Gastroesophageal sphincter (tissue), 4 donors: ENCODE data around the gene SUPT20H. TPM values are rescaled to one million over a fixed set of nuclear protein-coding genes. Genes with fewer than 3 reads are reported as not detected.

ENCODE experiments used
- ATAC-seq: fragments of 150-250 bp; one replicate; pipeline ENCODE4 v1.9.1; 2016; ENCODE audit warnings: mild to moderate bottlenecking, moderate library complexity
- H3K27ac ChIP-seq, 4 donors: fragments of 200-600 bp; sonication (generic) in 3 of 4; 1 replicate in 3 of 4; 2 replicates in 1 of 4; pipeline ENCODE4 v1.5.1; 2016 to 2019
- H3K27me3 ChIP-seq: fragments of 200-600 bp; sonication (generic); one replicate; pipeline ENCODE4 v1.5.1; 2019
- H3K36me3 ChIP-seq, 2 donors: fragments of 200-600 bp; sonication (generic); one replicate each; pipeline ENCODE4 v1.5.1; 2019; ENCODE audit warnings: control low read depth in 1 of 2
- H3K4me1 ChIP-seq, 3 donors: fragments of 200-600 bp; sonication (generic); 1 replicate in 2 of 3; 2 replicates in 1 of 3; pipeline ENCODE4 v1.5.1; 2016 to 2019; ENCODE audit warnings: control low read depth in 2 of 3
- H3K4me3 ChIP-seq, 2 donors: fragments of 200-600 bp; sonication (generic); one replicate each; pipeline ENCODE4 v1.5.1; 2019; ENCODE audit warnings: mild to moderate bottlenecking in 1 of 2, moderate library complexity in 1 of 2
- H3K9me3 ChIP-seq, 3 donors: fragments of 200-600 bp; sonication (generic); one replicate each; pipeline ENCODE4 v1.5.1; 2017 to 2019; ENCODE audit warnings: control low read depth in 2 of 3
- EP300 ChIP-seq: sonication (generic); formaldehyde crosslinking; IDR thresholded peaks from one replicate; pipeline ENCODE4 v1.6.1; 2017; ENCODE audit warnings: antibody characterized with exemption, mild to moderate bottlenecking
- POLR2A ChIP-seq, 2 donors: fragments of 450-650 bp; IDR thresholded peaks; one replicate each; pipeline ENCODE4 v1.6.1; 2017; ENCODE audit warnings: antibody characterized with exemption in 2 of 2, mild to moderate bottlenecking in 2 of 2, moderate library complexity in 1 of 2
- POLR2AphosphoS5 ChIP-seq: sonication (generic); formaldehyde crosslinking; IDR thresholded peaks from one replicate; pipeline ENCODE4 v1.6.1; 2017; ENCODE audit warnings: antibody characterized with exemption
- WGBS, 2 donors: methylation state at CpG; one replicate each; pipeline ENCODE4 v1.1.5; 2018; ENCODE audit warnings: low coverage in 1 of 2; 5-methylcytosine and 5-hydroxymethylcytosine counted together
- total RNA-seq, 4 donors: library from RNA; depleted of rRNA; stranded (reverse); fragments of >200 nt; gene quantifications; one replicate each; pipeline ENCODE4 v1.1.0, GENCODE V29; 2016
- TF ChIP-seq, protein P1 (sequence below), 4 experiments: fragments of 200-600 bp in 2 of 4; fragments of 450-650 bp in 2 of 4; sonication (generic) in 1 of 4; IDR thresholded peaks; one replicate each; pipeline ENCODE4 v1.5.1; 2017 to 2019; ENCODE audit warnings: antibody characterized with exemption in 4 of 4, mild to moderate bottlenecking in 2 of 4, moderate library complexity in 2 of 4

SUPT20H gene
- total RNA-seq, 4 donors from 2014 or later, result 23.5 to 41.6 (median 33.1) TPM

GRCh38 chr13:36979361-36980050 lies 80.0 kb downstream of the SUPT20H start:
- WGBS, 2 donors, result 49 to 76% methylated on average over 4 to 7 of the region's 7 CpGs
- H3K27ac ChIP-seq, result no peak overlapping the region
- H3K9me3 ChIP-seq, result peaks cover 0 to 7% (median 0%) of the 10 kb centered on the region in 3 donors
- H3K4me3 ChIP-seq, result no peak overlapping the region
- no peaks in the 10 kb centered on the region for H3K27me3 ChIP-seq
- peaks cover 0 to 83% of the 10 kb centered on the region in 2 donors for H3K36me3 ChIP-seq
- ATAC-seq, result no peak
- TF ChIP-seq POLR2A (IDR thresholded peaks at IDR 0.05), result no peak
- TF ChIP-seq EP300, result no peak
- no peak for TF ChIP-seq POLR2AphosphoS5
- TF ChIP-seq, protein P1, sequence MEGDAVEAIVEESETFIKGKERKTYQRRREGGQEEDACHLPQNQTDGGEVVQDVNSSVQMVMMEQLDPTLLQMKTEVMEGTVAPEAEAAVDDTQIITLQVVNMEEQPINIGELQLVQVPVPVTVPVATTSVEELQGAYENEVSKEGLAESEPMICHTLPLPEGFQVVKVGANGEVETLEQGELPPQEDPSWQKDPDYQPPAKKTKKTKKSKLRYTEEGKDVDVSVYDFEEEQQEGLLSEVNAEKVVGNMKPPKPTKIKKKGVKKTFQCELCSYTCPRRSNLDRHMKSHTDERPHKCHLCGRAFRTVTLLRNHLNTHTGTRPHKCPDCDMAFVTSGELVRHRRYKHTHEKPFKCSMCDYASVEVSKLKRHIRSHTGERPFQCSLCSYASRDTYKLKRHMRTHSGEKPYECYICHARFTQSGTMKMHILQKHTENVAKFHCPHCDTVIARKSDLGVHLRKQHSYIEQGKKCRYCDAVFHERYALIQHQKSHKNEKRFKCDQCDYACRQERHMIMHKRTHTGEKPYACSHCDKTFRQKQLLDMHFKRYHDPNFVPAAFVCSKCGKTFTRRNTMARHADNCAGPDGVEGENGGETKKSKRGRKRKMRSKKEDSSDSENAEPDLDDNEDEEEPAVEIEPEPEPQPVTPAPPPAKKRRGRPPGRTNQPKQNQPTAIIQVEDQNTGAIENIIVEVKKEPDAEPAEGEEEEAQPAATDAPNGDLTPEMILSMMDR (IDR thresholded peaks at IDR 0.05), result no peak
- H3K4me1 ChIP-seq, result no peaks in the 10 kb centered on the region

DNA sequence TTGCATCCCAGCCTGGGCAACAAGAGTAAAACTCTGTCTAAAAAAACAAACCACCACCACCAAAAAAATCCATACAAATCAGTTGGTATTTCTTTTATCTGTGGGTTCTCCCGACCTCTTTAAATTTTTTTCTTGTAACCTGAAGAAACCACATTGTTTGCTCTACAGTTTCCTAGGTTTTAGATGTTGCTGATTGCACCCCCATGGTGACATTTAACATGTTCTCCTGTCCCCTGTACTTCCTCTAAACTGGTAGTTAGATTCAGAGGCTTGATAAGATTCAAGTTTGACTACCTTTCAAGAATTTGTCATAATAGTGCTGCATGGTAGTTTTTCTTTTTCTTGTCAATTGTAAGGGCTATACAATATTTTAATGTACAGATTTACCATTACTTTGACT lies 84.3 kb downstream of the SUPT20H start:
- no peak overlapping the region for H3K27ac ChIP-seq
- peaks cover 0 to 7% (median 0%) of the 10 kb centered on the region in 3 donors for H3K9me3 ChIP-seq
- ATAC-seq, result no peak
- TF ChIP-seq POLR2A (IDR thresholded peaks at IDR 0.05) (no peak), EP300 (no peak)
- TF ChIP-seq, protein P1 (IDR thresholded peaks at IDR 0.05), result no peak
- no peaks in the 10 kb centered on the region for H3K4me1 ChIP-seq
- H3K27me3 ChIP-seq, result no peaks in the 10 kb centered on the region
- H3K36me3 ChIP-seq, result peaks cover 0 to 76% of the 10 kb centered on the region in 2 donors
- WGBS, 2 donors, result 92 to 100% methylated on average over 1 of the region's 1 CpG
- H3K4me3 ChIP-seq, result no peak overlapping the region

DNA sequence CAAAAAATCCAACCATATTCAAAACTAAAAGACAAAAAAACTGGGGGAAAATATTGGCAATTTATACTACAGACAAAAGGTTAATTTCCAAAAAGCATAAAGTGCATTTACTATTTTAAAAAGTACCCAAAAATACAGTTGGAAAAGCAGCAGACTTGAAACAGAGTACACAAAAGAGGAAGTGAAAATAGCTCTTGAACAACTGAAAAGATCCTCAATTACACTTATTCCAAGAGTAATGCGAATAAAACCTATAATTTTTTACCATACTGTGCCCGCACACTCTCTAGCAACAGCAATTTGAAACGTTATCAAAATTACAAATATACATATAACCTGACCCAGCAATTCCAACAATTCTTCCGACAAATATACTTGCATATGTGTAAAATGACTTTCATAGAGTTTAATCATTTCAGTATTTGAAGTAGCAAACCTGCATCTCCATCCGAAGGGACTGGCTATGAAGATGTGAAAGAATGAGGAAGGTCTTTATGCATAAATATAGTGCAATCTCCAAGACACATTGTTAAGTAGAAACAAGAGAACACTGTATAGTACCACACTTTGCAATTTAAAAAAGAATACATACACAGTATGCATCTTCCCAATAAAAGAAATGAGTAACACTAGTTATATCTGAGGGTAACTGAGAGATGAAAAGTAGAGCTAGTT lies 85.7 kb downstream of the SUPT20H start:
- no peaks in the 10 kb centered on the region for H3K4me1 ChIP-seq
- no peak for TF ChIP-seq POLR2A (IDR thresholded peaks at IDR 0.05)
- no peak for TF ChIP-seq POLR2AphosphoS5
- no peak for TF ChIP-seq EP300
- TF ChIP-seq, protein P1 (IDR thresholded peaks at IDR 0.05), result no peak
- H3K27ac ChIP-seq, result no peak overlapping the region
- H3K9me3 ChIP-seq, result peaks cover 0 to 7% (median 0%) of the 10 kb centered on the region in 3 donors
- peaks cover 0 to 76% of the 10 kb centered on the region in 2 donors for H3K36me3 ChIP-seq
- ATAC-seq, result no peak
- no peak overlapping the region for H3K4me3 ChIP-seq
- 89 to 92% methylated on average over 4 to 5 of the region's 5 CpGs for WGBS, 2 donors
- no peaks in the 10 kb centered on the region for H3K27me3 ChIP-seq

- peaks cover 0 to 75% of the 10 kb centered on the region in 2 donors for H3K36me3 ChIP-seq
- WGBS, 2 donors, result 77 to 89% methylated on average over 1 of the region's 1 CpG
Observed at GRCh38 chr13:36973009-36973408, 86.5 kb downstream of the SUPT20H start.

More at GRCh38 chr13:36973009-36973408, 86.5 kb downstream of the SUPT20H start:
- H3K9me3 ChIP-seq, result peaks cover 0 to 7% (median 0%) of the 10 kb centered on the region in 3 donors
- H3K27me3 ChIP-seq, result no peaks in the 10 kb centered on the region
- H3K4me3 ChIP-seq, result no peak overlapping the region
- ATAC-seq, result no peak
- no peak for TF ChIP-seq POLR2AphosphoS5
- TF ChIP-seq POLR2A (IDR thresholded peaks at IDR 0.05), result no peak
- TF ChIP-seq, protein P1 (IDR thresholded peaks at IDR 0.05), result no peak
- no peak for TF ChIP-seq EP300
- no peaks in the 10 kb centered on the region for H3K4me1 ChIP-seq
- no peak overlapping the region for H3K27ac ChIP-seq
